Heart right ventricle (tissue), 16 donors: Measurements from ENCODE around the gene TTC23. TPM values are rescaled to one million over a fixed set of nuclear protein-coding genes. Genes with fewer than 3 reads are reported as not detected.

Experiments used
- ATAC-seq, 8 donors: fragments of 200-7000 bp; cut with Tn5 transposase; one replicate each; pipeline ENCODE4 v1.9.1; 2020; ENCODE audit warnings: mild to moderate bottlenecking in 8 of 8, moderate library complexity in 8 of 8, moderate number of reproducible peaks in 1 of 8
- DNase-seq, 2 donors: peaks; one replicate each; pipeline ENCODE4 v3.0.0-alpha.2; 2020
- H3K27ac ChIP-seq, 10 donors: fragments of 200-600 bp; sonication (generic) in 2 of 10; one replicate each; pipeline versions ENCODE4 v1.5.0 to v1.8.0; 2020 to 2022; ENCODE audit warnings: mild to moderate bottlenecking in 3 of 10
- H3K27me3 ChIP-seq, 7 donors: fragments of 200-600 bp; one replicate each; pipeline ENCODE4 v1.8.0; 2021 to 2022; ENCODE audit warnings: mild to moderate bottlenecking in 2 of 7
- H3K36me3 ChIP-seq, 9 donors: fragments of 200-600 bp; sonication (generic) in 1 of 9; one replicate each; pipeline versions ENCODE4 v1.5.0 to v1.8.0; 2020 to 2022; ENCODE audit warnings: mild to moderate bottlenecking in 2 of 9
- H3K4me1 ChIP-seq, 9 donors: fragments of 200-600 bp; sonication (generic) in 1 of 9; one replicate each; pipeline versions ENCODE4 v1.5.0 to v1.8.0; 2020 to 2022; ENCODE audit warnings: mild to moderate bottlenecking in 4 of 9
- H3K4me3 ChIP-seq, 10 donors: fragments of 200-600 bp; sonication (generic) in 2 of 10; one replicate each; pipeline versions ENCODE4 v1.5.0 to v1.8.0; 2020 to 2022; ENCODE audit warnings: mild to moderate bottlenecking in 7 of 10, moderate library complexity in 2 of 10
- H3K9me3 ChIP-seq, 11 donors: fragments of 200-600 bp in 10 of 11; sonication (generic) in 2 of 11; one replicate each; pipeline versions ENCODE4 v1.5.0 to v1.8.0; 2013 to 2022; ENCODE audit warnings: mild to moderate bottlenecking in 2 of 11, control low read depth in 1 of 11, moderate library complexity in 1 of 11
- CTCF ChIP-seq, 9 donors: fragments of 200-600 bp; sonication (generic) in 2 of 9; IDR thresholded peaks; one replicate each; pipeline versions ENCODE4 v1.5.0 to v1.8.0; 2021 to 2022; ENCODE audit warnings: antibody characterized with exemption in 9 of 9, mild to moderate bottlenecking in 5 of 9, moderate library complexity in 1 of 9
- WGBS, 2 donors: extraction: QIAGEN DNeasy Blood & Tissue Kit; methylation state at CpG; one replicate each; pipeline ENCODE4 v1.1.7; 2013; ENCODE audit warnings: inconsistent platforms in 1 of 2; 5-methylcytosine and 5-hydroxymethylcytosine counted together
- intact Hi-C, 10 donors: fragments of 100-400 bp; cut with DNase I; formaldehyde crosslinking; loops; one replicate each; pipeline versions ENCODE4 v1.11.1 to v1.14.2; 2022
- polyA plus RNA-seq, 2 donors: library from polyadenylated mRNA; stranded (reverse); fragments of 200-250 nt; gene quantifications; one replicate each; pipeline ENCODE4 v1.2.3, GENCODE V29; 2013
- total RNA-seq, 10 donors: library from RNA; stranded (reverse); fragmentation: NEBNext Ultra II Directional in 3 of 10; extraction: Animal tissue kit (Norgen Biotek cat#: 25700) in 3 of 10; gene quantifications; one replicate each; pipeline versions ENCODE4 v1.2.1 to v1.2.4, GENCODE V29; 2021 to 2023
- donor health status: Arrhythmogenic right ventricular cardiomyopathy.
- donor health status: ischemic (EF 13 %, LVEDD 7.1; RV severe dilation, severe dysfunction).
- donor health status: healthy with polysubstance abuse.
- donor health status: DM: no; HTN: yes; CAD: no.
- donor health status: DM: no; HTN: no; CAD: no.
- donor health status: ischemic (EF 25% LVEDD 6.9; RV normal size, moderate dysfunction).
- donor health status: ischemic (EF 25% LVEDD 5.7; RV mildly dilated, moderate dysfunction).
- donor health status: healthy.
- donor health status: DM: yes; HTN: yes; CAD: no.
- donor health status: Ischemic cardiomyopathy.
- donor health status: ischemic (EF 35%, LVEDD 5.7; RV mildly dilated, moderate dysfunction).
- donor health status: nonischemic (EF 11% LVEDD 7.7; RV severe dilation, severe dysfunction).
- donor health status: DM: yes; HTN: yes; CAD: no.
- donor health status: PGD.
- donor health status: ischemic (EF 29% LVEDD 5.4; RV normal size, mild dysfunction).
- donor health status: nonischemic (EF 23%, LVEDD 6.1; RV moderate dilation, normal function).

Gene TTC23
- total and polyA plus RNA-seq, 12 donors = 6.0 to 16.9 (median 10.9) TPM

GRCh38 chr15:99105514-99106341 lies 143.7 kb downstream of the TTC23 start:
- TF ChIP-seq CTCF (IDR thresholded peaks at IDR 0.05) = peak in 3 of 9 donors; percentile 13 to 28 (median 23)
- Histone ChIP-seq H3K9me3 (no peaks in the 10 kb centered on the region), H3K27me3 (peaks cover 0 to 58% (median 7%) of the 10 kb centered on the region in 7 donors), H3K27ac (peak overlapping the region; percentile 57 to 95 (median 92)), H3K36me3 (peaks cover 0 to 4% (median 0%) of the 10 kb centered on the region in 9 donors), H3K4me1 (peaks cover 0 to 51% (median 35%) of the 10 kb centered on the region in 9 donors), H3K4me3 (peak overlapping the region; percentile 37 to 81 (median 72))
- 1% methylated on average over 92 to 115 of the region's 116 CpGs for WGBS, 2 donors
- peak; percentile 8 to 57 (median 18) for ATAC-seq
- intact Hi-C loops = loop anchor here in 5 of 10 donors (2.0 to 10.0 kb wide), 5 partner anchors 37 to 629 kb away; partner anchors contain the start of gene LYSMD4 (in 1 of the 5)
- DNase-seq = peak; percentile 47 to 69

GRCh38 chr15:99104788-99105513 lies 144.4 kb downstream of the TTC23 start, which contains the start of gene SYNM:
SYNM (plus strand) TSS chr15:99105080; CDS start chr15:99105200, 120 bp downstream.
- WGBS, 2 donors = 0 to 1% methylated on average over 79 to 91 of the region's 91 CpGs
- peak within 1 kb of the TSS; percentile 57 to 95 (median 92) for H3K27ac ChIP-seq
- peaks cover 0 to 51% (median 27%) of the 10 kb centered on the region in 9 donors for H3K4me1 ChIP-seq
- intact Hi-C loops = loop anchor here in 6 of 10 donors (1.0 to 10.0 kb wide), 6 partner anchors 37 to 630 kb away; partner anchors contain the start of gene LYSMD4 (in 1 of the 6)
- no peaks in the 10 kb centered on the region for H3K9me3 ChIP-seq
- peak; percentile 72 to 85 for DNase-seq
- H3K36me3 ChIP-seq = peaks cover 0 to 4% (median 0%) of the 10 kb centered on the region in 9 donors
- TF ChIP-seq CTCF (IDR thresholded peaks at IDR 0.05) = peak; percentile 75 to 95 (median 88)
- peaks cover 0 to 66% (median 10%) of the 10 kb centered on the region in 7 donors for H3K27me3 ChIP-seq
- peak within 1 kb of the TSS; percentile 49 to 81 (median 72) for H3K4me3 ChIP-seq
- peak; percentile 75 to 86 (median 84) for ATAC-seq

GRCh38 chr15:99103279-99103678 lies 146.1 kb downstream of the TTC23 start:
- Histone ChIP-seq H3K4me1 (peaks cover 0 to 34% (median 22%) of the 10 kb centered on the region in 9 donors), H3K27me3 (peaks cover 0 to 74% (median 17%) of the 10 kb centered on the region in 7 donors), H3K36me3 (no peaks in the 10 kb centered on the region), H3K27ac (no peak overlapping the region), H3K4me3 (no peak overlapping the region), H3K9me3 (no peaks in the 10 kb centered on the region)
- WGBS, 2 donors = 86 to 90% methylated on average over 2 of the region's 2 CpGs
- intact Hi-C loops = loop anchor here in 4 of 10 donors (1.0 to 10.0 kb wide), 4 partner anchors 109 to 632 kb away; partner anchors contain the start of gene LYSMD4 (in 1 of the 4)
- DNase-seq = no peak
- no peak for ATAC-seq
- no peak for TF ChIP-seq CTCF (IDR thresholded peaks at IDR 0.05)
